Endodermal cell (in vitro differentiated cells): ENCODE measurements around the gene KCNH3. TPM values are rescaled to one million over a fixed set of nuclear protein-coding genes. Genes with fewer than 3 reads are reported as not detected.
A peak's percentile ranks its signal among the peaks of the same experiment; 100 is the strongest.
"Not testable (repeated sequence)": the region's sequence is repeated elsewhere in the genome, so short reads cannot be mapped to it uniquely, and the experiment has no call there.

Source experiments
- DNase-seq: peaks from one replicate; pipeline ENCODE4 v3.0.0-alpha.2; 2017
- H3K27ac ChIP-seq: 2 replicates; pipeline ENCODE4 v1.5.1; 2013; ENCODE audit warnings: mild to moderate bottlenecking, low read depth, low read length, moderate library complexity
- H3K27me3 ChIP-seq: 2 replicates; pipeline ENCODE4 v1.6.1; 2013; ENCODE audit warnings: mild to moderate bottlenecking, low read length, moderate library complexity; ENCODE audit not compliant: insufficient read depth, control insufficient read depth, poor library complexity, severe bottlenecking
- H3K36me3 ChIP-seq: 2 replicates; pipeline ENCODE4 v1.7.0; 2013; ENCODE audit warnings: mild to moderate bottlenecking, low read length, moderate library complexity; ENCODE audit not compliant: control insufficient read depth, insufficient read depth
- H3K4me1 ChIP-seq: one replicate; pipeline ENCODE4 v1.7.0; 2013; ENCODE audit warnings: low read length; ENCODE audit not compliant: control insufficient read depth, insufficient read depth
- H3K4me3 ChIP-seq: 2 replicates; pipeline ENCODE4 v1.5.1; 2013; ENCODE audit warnings: mild to moderate bottlenecking, low read length, moderate library complexity
- H3K9ac ChIP-seq: 2 replicates; pipeline ENCODE4 v1.6.1; 2013; ENCODE audit warnings: mild to moderate bottlenecking, low read length, moderate library complexity; ENCODE audit not compliant: poor library complexity, severe bottlenecking; ENCODE audit errors: extremely low read depth
- H3K9me3 ChIP-seq: 2 replicates; pipeline ENCODE4 v1.6.1; 2013; ENCODE audit warnings: mild to moderate bottlenecking, low read length, moderate library complexity; ENCODE audit not compliant: control insufficient read depth
- H3K27ac Mint-ChIP-seq: 2 replicates; pipeline ENCODE4 v1.8.0; 2020; ENCODE audit warnings: mixed read lengths
- H3K27me3 Mint-ChIP-seq: 2 replicates; pipeline ENCODE4 v1.8.0; 2021; ENCODE audit warnings: mild to moderate bottlenecking, mixed read lengths; ENCODE audit not compliant: insufficient read depth
- H3K36me3 Mint-ChIP-seq: 2 replicates; pipeline ENCODE4 v1.8.0; 2020; ENCODE audit warnings: low read depth, mixed read lengths
- H3K4me1 Mint-ChIP-seq: 2 replicates; pipeline ENCODE4 v1.8.0; 2020; ENCODE audit warnings: mixed read lengths
- H3K4me3 Mint-ChIP-seq: 2 replicates; pipeline ENCODE4 v1.8.0; 2020; ENCODE audit warnings: mild to moderate bottlenecking, moderate library complexity, mixed read lengths
- H3K9me3 Mint-ChIP-seq: 2 replicates; pipeline ENCODE4 v1.8.0; 2020; ENCODE audit warnings: mild to moderate bottlenecking, mixed read lengths
- CTCF ChIP-seq: fragments of 200-600 bp; sonication (generic); conservative IDR thresholded peaks from 2 replicates; pipeline ENCODE4 v1.5.0; 2021; ENCODE audit warnings: antibody characterized with exemption, mild to moderate bottlenecking
- WGBS, 2 experiments: methylation state at CpG; one replicate each; pipeline versions ENCODE4 v1.1.5 to v1.1.7; 2013; ENCODE audit warnings: missing lambda C conversion rate in 2 of 2, mixed read lengths in 1 of 2; ENCODE audit not compliant: insufficient coverage in 1 of 2, insufficient read length in 1 of 2; 5-methylcytosine and 5-hydroxymethylcytosine counted together
- total RNA-seq, 2 donors: library from RNA; stranded (reverse); fragmentation: NEBNext Ultra II Directional in 1 of 2; extraction: Animal tissue kit (Norgen Biotek cat#: 25700) in 1 of 2; gene quantifications; 2 replicates in 1 of 2; 3 replicates in 1 of 2; pipeline ENCODE4 v1.2.1, GENCODE V29; 2021

The KCNH3 gene
- total RNA-seq, 2 donors from 2014 or later = 1.00 to 1.5 TPM

DNA sequence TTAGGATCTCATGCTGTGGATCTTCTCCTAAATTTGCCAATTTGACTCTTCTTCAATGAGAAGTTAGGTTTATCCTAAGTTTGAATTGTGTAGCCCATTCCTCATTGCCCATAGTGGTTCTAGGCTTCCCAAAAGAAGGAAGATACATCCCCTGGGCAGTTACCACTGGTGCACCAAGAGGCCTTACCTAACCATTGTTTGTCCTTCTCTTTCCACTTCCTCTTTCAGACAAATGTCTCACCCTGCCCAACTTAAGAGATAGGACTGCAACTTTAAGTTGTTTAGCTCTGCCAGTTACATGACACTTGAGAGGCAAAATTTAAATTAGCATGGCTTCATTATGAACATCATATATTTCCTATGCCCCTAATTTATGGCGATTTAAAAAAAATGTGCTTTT is 9.4 kb upstream of the KCNH3 start:
- DNase-seq = no peak
- Histone ChIP-seq H3K4me1 (no peaks in the 10 kb centered on the region), H3K36me3 (peaks cover 28% of the 10 kb centered on the region), H3K27me3 (no peaks in the 10 kb centered on the region), H3K9ac (no peak overlapping the region), H3K27ac (no peak overlapping the region), H3K4me3 (no peak overlapping the region), H3K9me3 (no peaks in the 10 kb centered on the region)
- no peak overlapping the region for H3K4me3 Mint-ChIP-seq
- peaks cover 5% of the 10 kb centered on the region for H3K4me1 Mint-ChIP-seq
- TF ChIP-seq CTCF = no peak
- no peak overlapping the region for H3K27ac Mint-ChIP-seq
- peaks cover 3% of the 10 kb centered on the region for H3K9me3 Mint-ChIP-seq
- WGBS, 2 experiments = 91 to 100% methylated on average over 1 of the region's 1 CpG
- peaks cover 6% of the 10 kb centered on the region for H3K27me3 Mint-ChIP-seq
- H3K36me3 Mint-ChIP-seq = peaks cover 40% of the 10 kb centered on the region

- 91 to 100% methylated on average over 2 of the region's 2 CpGs for WGBS, 2 experiments
- no peak overlapping the region for H3K4me3 Mint-ChIP-seq
Measured at GRCh38 chr12:49531745-49532144, 7.1 kb upstream of the KCNH3 start.

DNA sequence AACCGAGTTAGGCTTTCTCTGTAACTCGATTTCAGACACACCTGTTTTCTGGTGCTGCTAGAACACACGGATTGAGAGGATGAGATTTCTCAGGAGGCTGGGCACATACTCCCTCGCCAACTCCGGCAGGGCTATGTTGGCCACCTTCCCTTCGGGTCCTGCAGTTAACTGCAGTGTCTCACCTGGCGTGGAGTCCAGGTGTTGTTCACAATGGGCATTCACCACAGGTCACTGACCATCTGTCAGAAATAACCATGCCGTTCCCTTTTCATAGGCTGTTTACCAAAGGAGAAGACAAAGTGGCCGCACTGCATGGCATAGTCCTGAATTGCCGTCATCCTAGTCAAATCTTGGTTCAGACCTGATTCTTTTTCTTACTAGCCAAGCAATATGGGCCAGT is 5.5 kb upstream of the KCNH3 start:
- peaks cover 5% of the 10 kb centered on the region for H3K4me1 Mint-ChIP-seq
- peak; percentile 34 for DNase-seq
- 92% methylated on average over 10 of the region's 10 CpGs for WGBS, 2 experiments
- peaks cover 3% of the 10 kb centered on the region for H3K9me3 Mint-ChIP-seq
- peaks cover 44% of the 10 kb centered on the region for H3K27me3 Mint-ChIP-seq
- H3K36me3 ChIP-seq = no peaks in the 10 kb centered on the region
- H3K4me1 ChIP-seq = no peaks in the 10 kb centered on the region
- no peak overlapping the region for H3K27ac Mint-ChIP-seq
- no peak overlapping the region for H3K9ac ChIP-seq
- peaks cover 10% of the 10 kb centered on the region for H3K36me3 Mint-ChIP-seq
- TF ChIP-seq CTCF = no peak
- H3K4me3 Mint-ChIP-seq = no peak overlapping the region
- H3K9me3 ChIP-seq = no peaks in the 10 kb centered on the region
- H3K27me3 ChIP-seq = peaks cover 35% of the 10 kb centered on the region
- H3K4me3 ChIP-seq = no peak overlapping the region
- no peak overlapping the region for H3K27ac ChIP-seq

More at GRCh38 chr12:49531745-49532144, 7.1 kb upstream of the KCNH3 start:
- Histone ChIP-seq H3K9ac (no peak overlapping the region), H3K9me3 (no peaks in the 10 kb centered on the region), H3K4me1 (no peaks in the 10 kb centered on the region), H3K36me3 (peaks cover 10% of the 10 kb centered on the region), H3K27me3 (peaks cover 19% of the 10 kb centered on the region), H3K27ac (no peak overlapping the region), H3K4me3 (no peak overlapping the region)
- Mint-ChIP-seq H3K4me1 (no peaks in the 10 kb centered on the region), H3K27me3 (peaks cover 29% of the 10 kb centered on the region), H3K36me3 (peaks cover 20% of the 10 kb centered on the region), H3K27ac (no peak overlapping the region), H3K9me3 (peaks cover 3% of the 10 kb centered on the region)
- TF ChIP-seq CTCF = no peak
- no peak for DNase-seq

GRCh38 chr12:49534122-49534521 is 4.7 kb upstream of the KCNH3 start:
- peaks cover 43% of the 10 kb centered on the region for H3K27me3 ChIP-seq
- not testable (repeated sequence) for H3K4me1 ChIP-seq, H3K27ac ChIP-seq, H3K4me3 Mint-ChIP-seq, H3K4me1 Mint-ChIP-seq, H3K36me3 Mint-ChIP-seq, H3K9me3 ChIP-seq, H3K9me3 Mint-ChIP-seq, H3K4me3 ChIP-seq, H3K9ac ChIP-seq, H3K27ac Mint-ChIP-seq, H3K36me3 ChIP-seq
- WGBS, 2 experiments = 91 to 100% methylated on average over 1 to 5 of the region's 5 CpGs
- H3K27me3 Mint-ChIP-seq = peaks cover 50% of the 10 kb centered on the region
- peak; percentile 13 for DNase-seq
